HFF-Myc (cell line): ENCODE results near the gene OBI1.

Source experiments
- DNase-seq: peaks from one replicate; pipeline ENCODE4 v3.0.0-alpha.2; 2011; ENCODE audit warnings: low read depth; ENCODE audit errors: extremely low read depth
- H3K4me3 ChIP-seq: replicated peaks from 2 replicates; pipeline ENCODE4 v1.5.1; 2011; ENCODE audit warnings: low read depth, mild to moderate bottlenecking, control low read depth, low read length
- TF ChIP-seq, protein P1 (sequence below): IDR thresholded peaks from 2 replicates; pipeline ENCODE4 v1.5.1; 2012; ENCODE audit warnings: mild to moderate bottlenecking, low read depth, low read length, control low read depth; ENCODE audit errors: missing control alignments

Gene OBI1

DNA sequence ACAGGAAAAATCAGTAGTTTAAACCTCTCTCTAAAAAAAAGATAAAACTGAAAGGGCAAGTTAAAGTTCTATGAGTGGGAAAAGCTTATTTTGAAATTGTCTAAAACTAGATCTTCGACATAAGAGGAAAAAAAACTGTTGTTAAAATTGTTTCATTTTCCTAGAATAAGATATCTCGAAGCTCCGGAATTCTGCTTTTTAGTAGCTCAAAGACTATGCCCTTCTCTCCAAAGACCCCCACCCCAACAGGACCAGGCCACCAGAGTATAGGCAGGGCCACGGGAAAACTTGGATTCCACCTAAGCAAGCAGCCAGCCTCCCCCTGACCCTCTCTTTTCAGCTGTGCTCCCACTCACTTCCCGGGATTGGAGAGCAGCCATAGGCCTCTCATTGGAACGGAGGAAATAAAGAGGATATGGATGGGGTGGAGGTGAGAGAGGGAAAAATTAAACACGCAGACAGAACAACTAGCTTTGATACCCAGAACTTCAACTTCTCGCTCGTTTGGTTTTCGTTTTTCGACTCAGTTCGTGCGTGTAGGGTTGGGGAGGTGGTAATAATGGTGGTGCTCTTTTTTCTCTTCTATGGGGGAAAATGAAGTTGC is 58.6 kb downstream of the OBI1 start:
- no peak for DNase-seq
- TF ChIP-seq, protein P1, sequence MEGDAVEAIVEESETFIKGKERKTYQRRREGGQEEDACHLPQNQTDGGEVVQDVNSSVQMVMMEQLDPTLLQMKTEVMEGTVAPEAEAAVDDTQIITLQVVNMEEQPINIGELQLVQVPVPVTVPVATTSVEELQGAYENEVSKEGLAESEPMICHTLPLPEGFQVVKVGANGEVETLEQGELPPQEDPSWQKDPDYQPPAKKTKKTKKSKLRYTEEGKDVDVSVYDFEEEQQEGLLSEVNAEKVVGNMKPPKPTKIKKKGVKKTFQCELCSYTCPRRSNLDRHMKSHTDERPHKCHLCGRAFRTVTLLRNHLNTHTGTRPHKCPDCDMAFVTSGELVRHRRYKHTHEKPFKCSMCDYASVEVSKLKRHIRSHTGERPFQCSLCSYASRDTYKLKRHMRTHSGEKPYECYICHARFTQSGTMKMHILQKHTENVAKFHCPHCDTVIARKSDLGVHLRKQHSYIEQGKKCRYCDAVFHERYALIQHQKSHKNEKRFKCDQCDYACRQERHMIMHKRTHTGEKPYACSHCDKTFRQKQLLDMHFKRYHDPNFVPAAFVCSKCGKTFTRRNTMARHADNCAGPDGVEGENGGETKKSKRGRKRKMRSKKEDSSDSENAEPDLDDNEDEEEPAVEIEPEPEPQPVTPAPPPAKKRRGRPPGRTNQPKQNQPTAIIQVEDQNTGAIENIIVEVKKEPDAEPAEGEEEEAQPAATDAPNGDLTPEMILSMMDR, result no peak

DNA sequence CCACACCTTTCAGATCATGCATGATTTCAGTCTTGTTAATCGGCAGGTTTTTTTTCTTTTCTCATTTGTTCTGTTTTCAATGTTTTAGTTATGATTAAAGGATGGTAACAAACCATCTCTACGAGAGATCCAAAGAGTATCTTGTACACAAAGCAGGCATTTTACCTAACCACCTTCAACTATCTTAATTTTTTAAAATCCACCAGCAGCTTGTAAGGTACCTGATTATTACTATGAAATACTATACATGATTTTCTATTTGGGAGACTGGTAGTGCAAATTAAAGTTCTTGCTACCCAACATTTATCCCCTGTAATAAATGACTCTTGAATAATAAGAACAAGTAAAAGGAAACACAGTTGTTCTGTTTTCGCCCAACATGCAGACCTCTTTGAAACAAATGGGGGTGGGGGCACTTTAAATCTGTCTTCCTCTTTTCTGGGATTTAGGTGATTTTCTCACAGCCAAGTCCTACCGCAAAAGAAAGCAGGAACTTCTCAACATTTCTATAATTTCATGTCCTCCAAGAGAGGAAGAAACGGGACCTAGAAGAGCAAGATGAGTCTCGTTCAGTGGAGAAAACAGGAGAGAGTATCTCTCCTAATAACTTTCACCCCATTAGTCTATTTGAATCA is 59.2 kb downstream of the OBI1 start:
- DNase-seq, result no peak
- no peak overlapping the region for H3K4me3 ChIP-seq
- TF ChIP-seq, protein P1, result no peak

More for the DNA sequence above, 58.6 kb downstream of the OBI1 start:
- no peak overlapping the region for H3K4me3 ChIP-seq

DNA sequence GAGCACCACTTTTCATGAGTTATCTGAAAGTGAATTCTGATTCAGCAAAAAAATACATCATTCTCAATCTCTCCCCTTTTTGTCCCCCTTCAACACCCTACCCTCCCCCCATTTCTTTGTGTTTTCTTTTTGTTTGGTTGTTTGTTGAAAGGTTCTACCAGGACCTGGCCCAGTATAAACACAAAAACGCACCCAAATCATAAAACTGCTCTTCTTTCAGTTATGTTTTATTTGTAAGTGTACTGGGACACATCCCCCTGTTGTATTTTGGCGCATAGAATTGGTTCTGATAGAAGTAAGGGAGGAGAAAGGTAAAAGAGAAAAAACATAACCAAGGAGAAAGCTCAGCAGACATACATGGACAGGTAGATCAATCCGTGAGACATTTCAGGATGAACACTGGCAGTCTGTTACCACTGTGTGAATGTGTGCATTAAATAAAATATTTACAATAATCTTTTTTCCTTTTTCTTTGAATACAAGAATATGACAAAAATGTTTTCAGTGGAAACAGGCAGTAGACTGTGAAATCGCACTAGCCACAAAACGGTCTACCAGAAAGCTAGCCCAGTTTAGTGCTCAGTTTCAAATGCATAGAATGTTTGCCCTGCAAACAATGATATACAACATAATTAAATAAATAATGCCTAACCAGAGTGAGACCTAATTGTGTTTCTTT is 59.9 kb downstream of the OBI1 start:
- DNase-seq, result no peak
- no peak overlapping the region for H3K4me3 ChIP-seq
- TF ChIP-seq, protein P1, result no peak

DNA sequence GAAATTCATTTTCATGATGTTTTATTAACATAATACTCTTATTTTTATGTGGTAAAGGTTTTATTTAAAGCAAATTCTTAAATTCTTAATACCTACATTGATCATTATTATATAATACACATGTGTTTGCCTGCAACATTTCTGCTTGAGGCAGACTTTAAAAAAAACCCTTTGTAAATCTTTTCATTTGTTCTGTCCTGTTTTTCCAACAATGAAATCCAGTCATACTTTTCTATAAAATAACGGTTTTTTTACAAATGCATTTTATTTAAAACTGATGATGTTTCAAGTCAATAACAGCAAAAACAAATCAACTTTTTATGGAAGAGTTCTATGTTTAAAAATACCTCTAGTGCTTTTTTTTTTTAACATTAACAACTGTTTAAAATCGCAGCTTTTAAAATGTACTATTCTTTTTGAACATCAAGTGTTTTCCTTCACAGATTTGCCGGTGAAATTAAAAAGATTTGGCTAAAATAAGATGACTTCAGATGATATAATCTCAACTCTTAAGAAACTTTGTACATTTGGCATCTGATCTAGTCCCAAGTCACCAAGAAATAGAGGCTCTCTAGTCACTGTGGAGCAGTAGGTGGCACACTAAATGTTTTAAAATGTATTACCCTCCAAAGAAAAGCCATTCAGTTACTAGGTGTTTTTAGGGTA is 60.7 kb downstream of the OBI1 start:
- no peak overlapping the region for H3K4me3 ChIP-seq
- no peak for DNase-seq
- TF ChIP-seq, protein P1, result no peak

DNA sequence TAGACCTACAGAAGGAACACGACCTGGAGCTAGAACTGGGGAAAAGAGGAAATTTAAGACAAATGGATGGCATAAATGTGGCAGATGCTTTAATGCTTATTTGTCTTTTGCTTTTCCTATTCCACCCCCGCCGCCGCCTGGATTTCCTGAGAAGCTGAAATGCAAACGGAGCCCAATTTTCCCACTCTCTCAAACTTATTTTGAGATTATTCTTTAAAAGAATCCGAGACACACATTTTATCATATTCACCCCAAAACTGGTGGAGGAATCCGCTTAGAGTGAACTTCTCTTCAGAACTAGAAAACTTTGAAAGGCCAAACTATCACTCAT is 61.4 kb downstream of the OBI1 start:
- no peak for DNase-seq
- TF ChIP-seq, protein P1, result no peak
- H3K4me3 ChIP-seq, result no peak overlapping the region

DNA sequence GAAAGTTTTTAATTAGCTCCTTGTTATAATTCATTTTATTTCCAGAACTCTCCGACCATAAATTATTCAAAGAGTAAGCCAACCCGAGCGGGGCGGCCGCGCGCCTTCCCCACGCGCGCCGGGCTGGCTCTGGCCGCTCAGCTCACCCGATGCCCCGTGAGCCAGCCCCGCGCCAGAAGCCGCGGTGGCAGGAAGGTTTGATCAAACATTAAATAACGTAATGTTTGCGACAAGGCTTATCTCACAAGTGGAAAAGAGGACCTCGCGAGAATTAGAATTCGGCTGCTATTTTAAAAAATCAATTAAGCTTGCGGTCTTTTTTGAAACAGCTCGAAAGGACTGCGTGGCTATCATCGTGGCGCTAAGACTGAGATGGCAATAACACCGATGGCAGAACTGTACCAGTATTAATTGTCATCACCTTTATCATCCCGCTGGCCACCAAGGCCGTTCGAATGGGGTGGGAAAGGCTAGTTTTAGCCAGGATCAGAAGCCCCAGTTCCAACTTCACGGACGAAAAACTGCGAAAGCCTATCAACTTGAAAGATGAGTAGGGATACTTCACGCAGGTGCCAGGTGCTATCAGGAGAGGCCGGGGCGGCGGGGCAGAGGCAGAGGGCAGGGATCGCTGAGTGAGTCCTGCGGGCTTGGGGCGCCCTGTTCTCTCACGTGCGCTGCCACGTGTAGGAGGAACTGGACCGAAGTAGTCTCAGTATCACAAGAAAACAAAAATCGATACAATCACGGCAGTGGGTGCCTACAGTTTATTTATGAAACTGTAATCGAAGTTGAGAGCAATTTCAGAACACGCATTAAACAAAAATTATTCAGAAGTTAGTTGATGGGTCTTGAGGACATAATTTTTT is 62.0 kb downstream of the OBI1 start:
- DNase-seq, result no peak
- H3K4me3 ChIP-seq, result no peak overlapping the region
- TF ChIP-seq, protein P1, result no peak
